ENCODE results near the gene MYO5B.

DNA sequence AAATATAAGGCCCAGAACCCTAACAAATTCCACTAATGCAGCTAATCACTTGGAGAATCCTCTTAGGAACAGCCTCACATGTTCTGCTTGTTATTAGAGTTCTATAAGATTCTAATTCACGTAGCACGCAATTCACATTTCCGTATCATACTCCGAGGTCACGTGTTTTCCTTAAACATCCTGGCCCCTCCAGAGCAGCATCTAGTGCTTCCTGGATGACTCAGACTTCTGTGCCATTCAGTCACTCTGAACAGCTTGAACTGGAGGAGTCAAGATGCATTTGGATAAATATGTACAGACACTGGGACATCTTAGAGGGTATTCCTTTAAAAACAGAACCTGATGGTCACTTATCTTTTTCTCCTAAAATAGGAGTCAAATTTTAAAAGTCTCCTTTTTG is 156.5 kb downstream of the MYO5B start:
- TF ChIP-seq, protein P1, sequence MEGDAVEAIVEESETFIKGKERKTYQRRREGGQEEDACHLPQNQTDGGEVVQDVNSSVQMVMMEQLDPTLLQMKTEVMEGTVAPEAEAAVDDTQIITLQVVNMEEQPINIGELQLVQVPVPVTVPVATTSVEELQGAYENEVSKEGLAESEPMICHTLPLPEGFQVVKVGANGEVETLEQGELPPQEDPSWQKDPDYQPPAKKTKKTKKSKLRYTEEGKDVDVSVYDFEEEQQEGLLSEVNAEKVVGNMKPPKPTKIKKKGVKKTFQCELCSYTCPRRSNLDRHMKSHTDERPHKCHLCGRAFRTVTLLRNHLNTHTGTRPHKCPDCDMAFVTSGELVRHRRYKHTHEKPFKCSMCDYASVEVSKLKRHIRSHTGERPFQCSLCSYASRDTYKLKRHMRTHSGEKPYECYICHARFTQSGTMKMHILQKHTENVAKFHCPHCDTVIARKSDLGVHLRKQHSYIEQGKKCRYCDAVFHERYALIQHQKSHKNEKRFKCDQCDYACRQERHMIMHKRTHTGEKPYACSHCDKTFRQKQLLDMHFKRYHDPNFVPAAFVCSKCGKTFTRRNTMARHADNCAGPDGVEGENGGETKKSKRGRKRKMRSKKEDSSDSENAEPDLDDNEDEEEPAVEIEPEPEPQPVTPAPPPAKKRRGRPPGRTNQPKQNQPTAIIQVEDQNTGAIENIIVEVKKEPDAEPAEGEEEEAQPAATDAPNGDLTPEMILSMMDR (conservative IDR thresholded peaks at IDR 0.05; ENCODE audit: low read length), result no peak
- no peak for TF ChIP-seq EZH2phosphoT487 (IDR thresholded peaks at IDR 0.05; ENCODE audit: borderline replicate concordance, low read depth, low read length)
